Activated CD4-positive, alpha-beta memory T cell treated with anti-CD3 and anti-CD28 coated beads for 36 hours (primary cell): Measurements from ENCODE around the gene PDIA2. TPM values are rescaled to one million over a fixed set of nuclear protein-coding genes. Genes with fewer than 3 reads are reported as not detected.
A peak's percentile ranks its signal among the peaks of the same experiment; 100 is the strongest.

Experiments used
- CTCF ChIA-PET: fragments of 350-600 bp; sonication (Branson Sonifier 250); formaldehyde crosslinking; loops from one replicate; lab custom pipeline; 2021; ENCODE audit warnings: antibody characterized with exemption, inconsistent platforms; lab: Charles Lee
- POLR2A ChIA-PET: fragments of 350-600 bp; sonication (Branson Sonifier 250); formaldehyde crosslinking; loops from one replicate; lab custom pipeline; 2021; ENCODE audit warnings: antibody characterized with exemption; lab: Charles Lee
- DNase-seq: peaks from one replicate; pipeline ENCODE4 v3.0.0-alpha.2; 2020
- H3K27ac Mint-ChIP-seq: one replicate; pipeline ENCODE4 v1.8.0; 2021; ENCODE audit warnings: mixed read lengths
- H3K27me3 Mint-ChIP-seq: one replicate; pipeline ENCODE4 v1.8.0; 2021; ENCODE audit warnings: mixed read lengths
- H3K36me3 Mint-ChIP-seq: one replicate; pipeline ENCODE4 v1.8.0; 2021; ENCODE audit warnings: mixed read lengths
- H3K4me1 Mint-ChIP-seq: one replicate; pipeline ENCODE4 v1.8.0; 2021; ENCODE audit warnings: low read depth, mixed read lengths
- H3K4me3 Mint-ChIP-seq: one replicate; pipeline ENCODE4 v1.8.0; 2021; ENCODE audit warnings: mild to moderate bottlenecking, mixed read lengths
- H3K9me3 Mint-ChIP-seq: one replicate; pipeline ENCODE4 v1.8.0; 2021; ENCODE audit warnings: mixed read lengths
- intact Hi-C: fragments of 100-400 bp; cut with micrococcal nuclease; formaldehyde crosslinking; loops from one replicate; pipeline ENCODE4 v1.15.1; 2023
- total RNA-seq, 2 experiments: library from RNA; stranded (reverse); gene quantifications; one replicate each; pipeline ENCODE4 v1.2.3, GENCODE V29; 2021

PDIA2 gene, protein sequence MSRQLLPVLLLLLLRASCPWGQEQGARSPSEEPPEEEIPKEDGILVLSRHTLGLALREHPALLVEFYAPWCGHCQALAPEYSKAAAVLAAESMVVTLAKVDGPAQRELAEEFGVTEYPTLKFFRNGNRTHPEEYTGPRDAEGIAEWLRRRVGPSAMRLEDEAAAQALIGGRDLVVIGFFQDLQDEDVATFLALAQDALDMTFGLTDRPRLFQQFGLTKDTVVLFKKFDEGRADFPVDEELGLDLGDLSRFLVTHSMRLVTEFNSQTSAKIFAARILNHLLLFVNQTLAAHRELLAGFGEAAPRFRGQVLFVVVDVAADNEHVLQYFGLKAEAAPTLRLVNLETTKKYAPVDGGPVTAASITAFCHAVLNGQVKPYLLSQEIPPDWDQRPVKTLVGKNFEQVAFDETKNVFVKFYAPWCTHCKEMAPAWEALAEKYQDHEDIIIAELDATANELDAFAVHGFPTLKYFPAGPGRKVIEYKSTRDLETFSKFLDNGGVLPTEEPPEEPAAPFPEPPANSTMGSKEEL
- not detected for total RNA-seq

DNA sequence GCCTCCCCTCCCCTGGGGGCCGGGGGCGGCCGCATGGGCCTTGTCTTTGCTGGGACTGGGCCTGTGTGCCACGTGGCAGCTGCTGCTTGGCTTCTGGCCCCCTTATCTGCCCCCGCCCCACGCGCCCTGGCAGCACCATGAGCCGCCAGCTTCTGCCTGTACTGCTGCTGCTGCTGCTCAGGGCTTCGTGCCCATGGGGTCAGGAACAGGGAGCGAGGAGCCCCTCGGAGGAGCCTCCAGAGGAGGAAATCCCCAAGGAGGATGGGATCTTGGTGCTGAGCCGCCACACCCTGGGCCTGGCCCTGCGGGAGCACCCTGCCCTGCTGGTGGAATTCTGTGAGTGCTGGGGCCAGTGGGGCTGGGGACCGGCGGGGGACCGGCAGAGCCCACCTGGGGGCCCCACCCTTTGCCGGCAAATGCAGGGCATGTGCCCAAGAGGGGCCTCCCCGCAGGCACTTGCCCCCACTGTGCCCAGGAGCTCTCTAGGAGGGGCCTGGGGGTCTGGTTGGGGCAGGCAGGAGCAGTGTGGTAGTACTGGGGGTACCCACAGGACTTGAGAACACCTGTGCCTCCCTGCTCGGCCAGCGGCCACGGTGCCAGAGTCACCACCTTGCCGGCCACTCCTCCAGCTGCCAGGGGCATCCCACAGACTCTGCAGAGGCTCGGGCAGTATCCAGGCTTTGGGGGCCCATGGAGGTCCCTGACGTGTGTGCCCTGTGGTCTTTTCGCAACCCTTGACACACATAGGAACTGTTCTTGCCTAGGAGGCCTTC is at the start of gene PDIA2:
PDIA2 (plus strand) TSS at position 132 of the 773 bp plus-strand sequence; CDS start at position 138, 6 bp downstream.
- POLR2A ChIA-PET, result no interaction called here
- H3K4me1 Mint-ChIP-seq, result peaks cover 2% of the 10 kb centered on the region
- intact Hi-C loops, result no loop called here
- no peak within 1 kb of the TSS for H3K27ac Mint-ChIP-seq
- peaks cover 10% of the 10 kb centered on the region for H3K36me3 Mint-ChIP-seq
- no peak within 1 kb of the TSS for H3K4me3 Mint-ChIP-seq
- peaks cover 9% of the 10 kb centered on the region for H3K27me3 Mint-ChIP-seq
- no peaks in the 10 kb centered on the region for H3K9me3 Mint-ChIP-seq
- no peak for DNase-seq
- CTCF ChIA-PET, result no interaction called here

DNA sequence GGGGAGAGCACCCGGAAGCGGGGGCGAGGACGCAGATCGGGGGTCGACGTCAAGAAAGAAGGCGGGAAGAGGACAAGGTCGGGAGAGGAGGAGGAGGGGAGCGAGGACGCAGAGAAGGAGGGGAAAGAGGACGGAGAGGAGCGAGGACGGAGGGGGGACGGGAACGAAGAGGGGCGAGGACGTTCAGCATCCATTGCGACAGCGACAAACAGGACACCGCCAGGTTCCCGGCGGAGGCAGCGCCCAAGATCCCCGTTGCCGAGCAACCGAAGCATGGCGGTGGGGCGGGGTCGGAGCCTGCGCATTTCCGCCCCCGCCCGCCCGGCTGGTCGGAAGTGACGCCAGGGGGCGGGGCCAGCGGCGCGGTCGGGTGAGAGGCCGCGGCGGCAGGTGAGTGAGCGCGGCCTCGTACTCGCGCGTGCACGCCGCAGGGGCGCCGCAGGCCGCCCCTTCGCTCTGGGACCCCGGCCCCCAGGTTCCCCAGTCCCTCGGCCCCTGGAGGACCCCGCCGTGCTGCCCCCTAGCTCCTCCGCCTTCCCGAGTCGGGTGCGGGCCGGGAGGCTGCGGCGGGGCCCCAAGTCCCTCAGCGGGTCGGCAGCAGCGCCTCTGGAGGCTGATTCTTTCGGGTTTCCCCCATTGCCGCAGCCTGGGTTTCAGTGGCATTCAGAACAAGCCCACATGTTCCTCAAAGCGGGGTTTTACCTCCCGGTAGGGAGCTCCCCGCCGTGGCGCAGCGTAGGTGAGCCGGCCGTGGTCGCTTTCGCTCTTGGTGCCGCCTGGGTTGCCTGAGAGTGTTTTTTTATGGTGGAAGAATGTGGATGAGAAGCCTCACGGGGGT is 48.3 kb upstream of the PDIA2 start, which contains the start of gene FAM234A:
FAM234A (plus strand) TSS at position 354 of the 838 bp plus-strand sequence. CDS start 19,593 bp downstream, outside the sequence.
- ChIA-PET POLR2A (interaction anchor here (0.7 to 1.8 kb wide), 8 partner anchors 15 to 189 kb away, joined by 3 to 12 read pairs (median 5); no protein-coding TSS in a partner anchor), CTCF (interaction anchor here (0.6 to 2.5 kb wide), 11 partner anchors 11 to 169 kb away, joined by 3 to 18 read pairs (median 5); partner anchors contain the start of gene AXIN1)
- Mint-ChIP-seq H3K4me3 (peak within 1 kb of the TSS; percentile 91), H3K4me1 (peaks cover 18% of the 10 kb centered on the region), H3K9me3 (no peaks in the 10 kb centered on the region), H3K27me3 (no peaks in the 10 kb centered on the region), H3K36me3 (peaks cover 2% of the 10 kb centered on the region), H3K27ac (peak within 1 kb of the TSS; percentile 95)
- intact Hi-C loops, result loop anchor here (1.0 to 2.0 kb wide), 3 partner anchors 18 to 136 kb away; partner anchors contain the start of genes AXIN1 and MRPL28
- peak; percentile 96 for DNase-seq

DNA sequence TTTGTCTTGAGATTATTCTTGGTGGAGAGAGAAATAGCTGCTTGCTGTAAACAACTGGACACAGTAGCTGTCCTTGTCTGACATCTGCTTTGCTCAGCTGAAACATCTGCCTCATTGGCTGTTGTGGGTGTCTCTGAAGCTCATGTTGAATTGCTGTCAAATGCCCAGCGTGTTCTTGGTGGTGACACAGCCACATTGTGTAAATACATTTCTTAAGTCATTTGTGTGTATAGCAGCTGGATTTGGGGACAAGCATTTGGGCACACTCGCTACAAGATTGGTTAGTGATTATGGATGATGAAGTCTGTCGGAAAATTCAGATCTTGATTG is 43.1 kb upstream of the PDIA2 start:
- H3K27ac Mint-ChIP-seq, result no peak overlapping the region
- CTCF ChIA-PET, result no interaction called here
- intact Hi-C loops, result no loop called here
- no peaks in the 10 kb centered on the region for H3K27me3 Mint-ChIP-seq
- no peak for DNase-seq
- POLR2A ChIA-PET, result no interaction called here
- no peak overlapping the region for H3K4me3 Mint-ChIP-seq
- H3K9me3 Mint-ChIP-seq, result no peaks in the 10 kb centered on the region
- peaks cover 2% of the 10 kb centered on the region for H3K36me3 Mint-ChIP-seq
- H3K4me1 Mint-ChIP-seq, result peaks cover 23% of the 10 kb centered on the region

DNA sequence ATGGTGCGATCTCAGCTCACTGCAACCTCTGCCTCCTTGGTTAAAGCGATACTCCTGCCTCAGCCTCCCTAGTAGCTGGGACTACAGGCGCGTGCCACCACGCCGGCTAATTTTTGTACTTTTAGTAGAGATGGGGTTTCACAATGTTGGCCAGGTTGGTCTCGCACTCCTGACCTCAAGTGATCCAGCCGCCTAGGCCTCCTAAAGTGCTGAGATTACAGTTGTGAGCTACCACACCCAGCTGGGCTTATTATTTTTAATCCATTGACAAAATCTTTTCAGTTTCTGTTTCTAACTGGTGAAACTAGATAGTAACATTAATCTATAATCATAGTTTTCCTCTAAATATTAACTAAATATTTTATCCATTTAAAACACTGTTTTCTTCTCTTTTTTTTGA is 42.4 kb upstream of the PDIA2 start:
- CTCF ChIA-PET, result interaction anchor here (1.5 kb wide), 1 partner anchor 52 kb away, joined by 4 read pairs; no protein-coding TSS in a partner anchor
- POLR2A ChIA-PET, result no interaction called here

DNA sequence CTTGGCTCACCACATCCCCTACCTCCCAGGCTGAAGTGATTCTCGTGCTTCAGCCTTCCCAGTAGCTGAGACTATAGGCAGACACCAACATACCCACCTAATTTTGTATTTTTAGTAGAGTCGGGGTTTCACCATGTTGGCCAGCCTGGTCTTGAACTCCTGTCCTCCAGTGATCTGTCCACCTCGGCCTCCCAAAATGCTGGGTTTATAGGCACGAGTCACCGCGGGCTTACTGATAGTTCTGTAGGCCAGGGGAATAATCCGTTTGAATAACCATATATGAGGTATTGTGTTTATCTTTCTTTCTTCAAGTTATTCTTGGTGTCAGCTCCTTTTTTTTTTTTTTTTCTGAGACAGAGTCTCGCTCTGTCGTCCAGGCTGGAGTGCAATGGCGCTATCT is 40.7 kb upstream of the PDIA2 start:
- intact Hi-C loops, result no loop called here
- H3K27ac Mint-ChIP-seq, result no peak overlapping the region

More for the DNA sequence above, 42.4 kb upstream of the PDIA2 start:
- no peak overlapping the region for H3K27ac Mint-ChIP-seq
- intact Hi-C loops, result no loop called here
- DNase-seq, result no peak
- H3K36me3 Mint-ChIP-seq, result peaks cover under 1% of the 10 kb centered on the region
- H3K27me3 Mint-ChIP-seq, result no peaks in the 10 kb centered on the region
- no peak overlapping the region for H3K4me3 Mint-ChIP-seq
- no peaks in the 10 kb centered on the region for H3K9me3 Mint-ChIP-seq
- peaks cover 17% of the 10 kb centered on the region for H3K4me1 Mint-ChIP-seq

DNA sequence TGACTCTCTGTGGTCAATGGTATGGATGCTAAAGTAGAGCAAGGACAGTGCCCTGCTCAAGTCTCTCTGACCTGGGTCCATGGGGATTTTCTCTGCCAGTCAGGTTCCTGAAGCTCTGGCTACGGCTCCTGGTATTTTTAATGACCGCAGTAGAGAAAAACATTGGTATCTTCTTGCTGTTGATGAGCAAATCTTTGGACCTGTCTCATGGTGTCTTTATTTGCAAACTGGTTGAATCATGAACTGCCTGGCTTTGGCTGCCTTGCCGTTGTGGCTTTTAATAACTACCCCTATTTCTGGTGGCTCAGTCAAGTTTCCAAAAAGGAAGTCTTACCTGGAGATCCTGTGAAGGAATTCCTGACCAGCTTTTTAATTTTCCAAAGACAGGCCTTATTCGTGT is 39.6 kb upstream of the PDIA2 start:
- POLR2A ChIA-PET, result no interaction called here
- CTCF ChIA-PET, result interaction anchor here (0.5 kb wide), 1 partner anchor 1961 kb away, joined by 3 read pairs; no protein-coding TSS in a partner anchor
- Mint-ChIP-seq H3K36me3 (no peaks in the 10 kb centered on the region), H3K9me3 (no peaks in the 10 kb centered on the region), H3K4me3 (no peak overlapping the region), H3K27ac (no peak overlapping the region), H3K4me1 (peaks cover 10% of the 10 kb centered on the region), H3K27me3 (no peaks in the 10 kb centered on the region)
- intact Hi-C loops, result no loop called here
- no peak for DNase-seq

More for the DNA sequence above, 40.7 kb upstream of the PDIA2 start:
- H3K4me1 Mint-ChIP-seq, result peaks cover 14% of the 10 kb centered on the region
- no peak for DNase-seq
- CTCF ChIA-PET, result interaction anchor here (1.0 kb wide), 1 partner anchor 14 kb away, joined by 3 read pairs; no protein-coding TSS in a partner anchor
- H3K9me3 Mint-ChIP-seq, result no peaks in the 10 kb centered on the region
- POLR2A ChIA-PET, result no interaction called here
- H3K4me3 Mint-ChIP-seq, result no peak overlapping the region
- no peaks in the 10 kb centered on the region for H3K36me3 Mint-ChIP-seq
- no peaks in the 10 kb centered on the region for H3K27me3 Mint-ChIP-seq

DNA sequence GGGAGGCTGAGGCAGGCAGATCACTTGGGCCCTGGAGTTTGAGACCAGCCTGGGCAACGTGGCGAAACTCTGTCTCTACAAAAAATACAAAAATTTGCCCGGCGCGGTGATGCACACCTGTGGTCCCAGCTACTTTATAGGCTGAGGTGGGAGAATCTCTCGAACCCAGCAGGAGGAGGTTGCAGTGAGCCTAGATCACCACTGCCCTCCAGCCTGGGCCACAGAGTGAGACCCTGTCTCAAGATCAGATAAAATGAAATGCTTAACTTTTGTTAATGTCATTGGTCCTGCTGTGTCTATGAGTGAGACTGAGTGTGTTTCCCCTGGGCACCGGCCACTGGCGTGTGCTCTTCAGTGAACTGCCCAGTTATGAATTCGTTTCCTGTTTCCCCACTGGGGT is 37.9 kb upstream of the PDIA2 start:
- Mint-ChIP-seq H3K36me3 (no peaks in the 10 kb centered on the region), H3K9me3 (no peaks in the 10 kb centered on the region), H3K4me3 (no peak overlapping the region), H3K4me1 (peaks cover 5% of the 10 kb centered on the region), H3K27ac (no peak overlapping the region), H3K27me3 (no peaks in the 10 kb centered on the region)
- POLR2A ChIA-PET, result no interaction called here
- intact Hi-C loops, result no loop called here
- CTCF ChIA-PET, result interaction anchor here (1.1 kb wide), 1 partner anchor 10 kb away, joined by 3 read pairs; the partner anchor contains the start of gene FAM234A
- no peak for DNase-seq

DNA sequence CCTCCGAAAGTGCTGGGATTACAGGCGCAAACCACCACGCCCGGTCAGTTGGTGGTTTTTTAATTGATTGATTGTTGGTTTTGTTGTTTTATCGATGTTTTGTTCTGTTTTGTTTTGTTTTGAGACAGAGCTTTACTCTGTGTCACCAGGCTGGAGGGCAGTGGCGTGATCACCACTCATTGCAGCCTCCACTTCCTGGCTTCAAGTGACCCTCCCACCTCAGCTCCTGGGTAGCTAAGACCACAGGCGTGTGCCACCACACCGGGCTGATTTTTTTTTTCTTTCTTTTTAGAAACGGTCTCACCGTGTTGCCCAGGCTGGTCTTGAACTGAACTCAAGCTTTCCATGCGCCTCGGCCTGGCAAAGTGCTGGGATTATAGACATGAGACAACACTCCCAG is 35.9 kb upstream of the PDIA2 start:
- Mint-ChIP-seq H3K4me1 (peaks cover 6% of the 10 kb centered on the region), H3K36me3 (no peaks in the 10 kb centered on the region), H3K27ac (no peak overlapping the region), H3K27me3 (no peaks in the 10 kb centered on the region), H3K9me3 (no peaks in the 10 kb centered on the region), H3K4me3 (no peak overlapping the region)
- DNase-seq, result no peak
- intact Hi-C loops, result no loop called here
- POLR2A ChIA-PET, result no interaction called here
- CTCF ChIA-PET, result interaction anchor here (1.1 kb wide), 1 partner anchor 116 kb away, joined by 7 read pairs; no protein-coding TSS in a partner anchor

DNA sequence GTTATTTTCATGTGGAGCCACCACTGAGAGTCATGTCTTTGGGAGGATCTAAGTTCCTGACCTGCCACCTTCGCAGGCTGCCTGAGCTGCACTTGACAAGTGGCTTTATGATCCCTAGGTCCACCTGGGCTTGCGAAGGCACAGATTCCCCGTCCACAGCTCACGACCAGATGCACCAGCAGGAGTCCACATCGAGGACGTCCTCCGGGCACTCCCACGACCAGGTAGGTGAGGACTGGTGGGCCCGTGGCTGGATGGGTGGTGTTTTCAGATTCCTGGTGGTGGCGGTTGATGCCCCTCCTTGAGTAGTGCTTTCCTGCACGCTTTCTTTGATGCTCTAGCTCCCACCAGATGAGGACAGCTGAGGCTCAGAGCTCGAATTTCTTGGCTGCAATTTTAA is 33.5 kb upstream of the PDIA2 start:
- CTCF ChIA-PET, result interaction anchor here (1.1 kb wide), 1 partner anchor 21 kb away, joined by 3 read pairs; no protein-coding TSS in a partner anchor
- Mint-ChIP-seq H3K27ac (no peak overlapping the region), H3K4me1 (peaks cover 23% of the 10 kb centered on the region), H3K9me3 (no peaks in the 10 kb centered on the region), H3K27me3 (no peaks in the 10 kb centered on the region), H3K36me3 (peaks cover 3% of the 10 kb centered on the region), H3K4me3 (no peak overlapping the region)
- intact Hi-C loops, result no loop called here
- POLR2A ChIA-PET, result interaction anchor here (1.0 to 1.3 kb wide), 2 partner anchors 14 to 20 kb away, joined by 3 to 5 read pairs; partner anchors contain the start of genes FAM234A and LUC7L
- no peak for DNase-seq

DNA sequence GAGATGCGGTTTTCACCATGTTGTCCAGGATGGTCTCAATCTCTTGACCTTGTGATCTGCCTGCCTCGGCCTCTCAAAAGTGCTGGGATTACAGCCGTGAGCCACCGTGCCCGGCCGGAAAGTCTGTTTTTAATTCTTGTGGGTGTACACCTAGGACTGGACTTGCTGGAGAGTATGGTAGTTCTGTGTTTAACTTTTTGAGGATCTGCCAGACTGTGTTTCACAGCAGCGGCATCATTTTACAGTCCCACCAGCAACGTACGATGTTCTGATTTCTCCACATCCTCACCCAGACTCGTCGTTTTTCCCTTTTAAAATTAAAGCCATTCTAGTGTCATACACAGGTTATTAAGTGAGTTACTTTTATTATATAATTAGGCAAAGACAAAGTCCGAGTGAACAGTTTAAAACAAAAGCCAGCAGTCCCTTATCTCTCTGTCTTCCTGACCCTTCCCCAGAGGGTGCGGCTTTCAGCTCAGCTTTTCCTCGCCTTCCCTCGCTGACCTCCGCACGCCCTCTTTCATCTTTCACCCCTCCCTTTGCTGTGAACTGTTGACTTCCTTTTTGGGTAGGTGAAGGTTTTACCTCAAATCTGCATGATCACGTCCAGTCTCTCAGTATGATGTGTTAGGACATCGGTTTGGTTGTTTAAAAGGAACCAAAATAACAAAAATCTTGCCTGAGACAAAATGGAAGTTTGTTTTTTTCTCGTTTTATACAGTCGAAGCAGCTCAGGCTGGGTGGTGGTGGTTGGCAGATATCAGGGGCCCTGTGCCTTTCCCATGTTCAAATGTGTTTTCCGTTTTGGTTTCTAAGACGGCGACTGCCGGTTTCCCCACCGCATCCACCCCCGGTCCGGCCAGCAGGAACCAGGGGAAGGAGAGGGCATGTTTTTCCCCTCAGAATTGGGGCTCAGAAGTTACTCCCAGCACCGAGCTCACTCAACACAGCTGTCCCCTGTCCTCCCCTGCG is 30.3 kb upstream of the PDIA2 start:
- Mint-ChIP-seq H3K4me3 (peak overlapping the region; percentile 59), H3K9me3 (no peaks in the 10 kb centered on the region), H3K27me3 (no peaks in the 10 kb centered on the region), H3K4me1 (peaks cover 37% of the 10 kb centered on the region), H3K27ac (peak overlapping the region; percentile 76), H3K36me3 (peaks cover 8% of the 10 kb centered on the region)
- ChIA-PET CTCF (interaction anchor here (1.2 to 3.6 kb wide), 2 partner anchors 17 to 136 kb away, joined by 3 to 18 read pairs; partner anchors contain the start of gene FAM234A), POLR2A (interaction anchor here (0.6 to 1.5 kb wide), 2 partner anchors 18 to 93 kb away, joined by 3 to 11 read pairs; partner anchors contain the start of gene FAM234A)
- intact Hi-C loops, result loop anchor here (2.0 kb wide), 1 partner anchor 18 kb away; the partner anchor contains the start of gene FAM234A
- DNase-seq, result peak; percentile 58
